PC-3 (cell line): ENCODE measurements around the gene RAB44.

Experiments used
- EZH2 ChIP-seq: fragments of 300-600 bp; sonication (generic); IDR thresholded peaks from one replicate; pipeline ENCODE4 v1.6.1; 2017; ENCODE audit warnings: antibody characterized with exemption, mild to moderate bottlenecking, low read length; ENCODE audit not compliant: unreplicated experiment
- EZH2phosphoT487 ChIP-seq: fragments of 300-600 bp; sonication (generic); IDR thresholded peaks from 2 replicates; pipeline ENCODE4 v1.6.1; 2018; ENCODE audit warnings: mild to moderate bottlenecking, antibody characterized with exemption, low read length, borderline replicate concordance
- TF ChIP-seq, protein P1 (sequence below): fragments of 300-600 bp; sonication (generic); conservative IDR thresholded peaks from 2 replicates; pipeline ENCODE4 v1.5.1; 2017; ENCODE audit warnings: antibody characterized with exemption, low read depth, mild to moderate bottlenecking, low read length

DNA sequence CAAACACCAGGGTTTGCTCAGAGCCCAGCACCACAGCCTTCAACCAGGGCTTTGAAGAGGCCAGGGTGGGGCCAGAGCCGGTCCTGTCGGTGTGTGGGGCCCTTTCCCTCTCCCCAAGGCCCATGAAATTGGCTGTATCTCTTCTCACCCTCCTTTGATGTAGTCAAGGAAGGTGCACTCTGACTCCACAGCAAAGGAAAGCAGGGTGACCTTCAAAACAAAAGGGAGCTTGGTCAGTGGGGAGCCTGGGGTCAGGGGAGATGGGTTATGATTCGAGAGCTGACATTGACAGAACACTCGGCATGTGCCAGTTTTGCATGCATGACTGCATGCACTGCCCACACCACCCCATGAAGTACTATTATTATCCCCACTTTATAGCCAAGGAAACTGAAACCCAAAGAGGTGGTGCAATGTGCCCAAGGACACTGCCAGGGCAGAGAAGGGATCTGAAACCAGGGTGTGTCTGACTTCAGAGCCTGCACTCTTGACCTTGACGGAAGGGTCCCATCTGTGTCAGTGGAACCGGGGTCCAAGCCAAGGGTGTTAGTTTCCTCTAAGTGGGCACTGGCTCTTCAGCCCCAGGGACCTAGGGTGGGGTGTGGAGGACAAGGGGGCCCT is 55.4 kb downstream of the RAB44 start:
- TF ChIP-seq EZH2 (no peak), EZH2phosphoT487 (no peak)
- TF ChIP-seq, protein P1, sequence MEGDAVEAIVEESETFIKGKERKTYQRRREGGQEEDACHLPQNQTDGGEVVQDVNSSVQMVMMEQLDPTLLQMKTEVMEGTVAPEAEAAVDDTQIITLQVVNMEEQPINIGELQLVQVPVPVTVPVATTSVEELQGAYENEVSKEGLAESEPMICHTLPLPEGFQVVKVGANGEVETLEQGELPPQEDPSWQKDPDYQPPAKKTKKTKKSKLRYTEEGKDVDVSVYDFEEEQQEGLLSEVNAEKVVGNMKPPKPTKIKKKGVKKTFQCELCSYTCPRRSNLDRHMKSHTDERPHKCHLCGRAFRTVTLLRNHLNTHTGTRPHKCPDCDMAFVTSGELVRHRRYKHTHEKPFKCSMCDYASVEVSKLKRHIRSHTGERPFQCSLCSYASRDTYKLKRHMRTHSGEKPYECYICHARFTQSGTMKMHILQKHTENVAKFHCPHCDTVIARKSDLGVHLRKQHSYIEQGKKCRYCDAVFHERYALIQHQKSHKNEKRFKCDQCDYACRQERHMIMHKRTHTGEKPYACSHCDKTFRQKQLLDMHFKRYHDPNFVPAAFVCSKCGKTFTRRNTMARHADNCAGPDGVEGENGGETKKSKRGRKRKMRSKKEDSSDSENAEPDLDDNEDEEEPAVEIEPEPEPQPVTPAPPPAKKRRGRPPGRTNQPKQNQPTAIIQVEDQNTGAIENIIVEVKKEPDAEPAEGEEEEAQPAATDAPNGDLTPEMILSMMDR = no peak
